ENCODE data around the gene TGFB1I1. TPM values are rescaled to one million over a fixed set of nuclear protein-coding genes. Genes with fewer than 3 reads are reported as not detected.

TGFB1I1 gene
- total and polyA plus RNA-seq, 2 of the 4 experiments (the other 2 are of a cell fraction) = 24.9 to 128 TPM

GRCh38 chr16:31496670-31497069 lies 24.7 kb downstream of the TGFB1I1 start:
- no peak overlapping the region for H3K4ac ChIP-seq (ENCODE audit: low read depth, low read length)
- no peak overlapping the region for H4K8ac ChIP-seq (ENCODE audit: low read depth in 2 of 2, low read length in 2 of 2)
- no peak overlapping the region for H3K14ac ChIP-seq (replicated peaks; ENCODE audit: low read depth, low read length)
- BruUV-seq (replicated peaks) = no TSS peak
- no peak for DNase-seq
- H3K4me2 ChIP-seq (ENCODE audit: low read depth, low read length) = no peak overlapping the region
- ATAC-seq (ENCODE audit: low read depth) = no peak
- H2BK5ac ChIP-seq (ENCODE audit: low read depth, low read length, poor library complexity, severe bottlenecking) = no peak overlapping the region
- ChIA-PET CTCF (no interaction called here), POLR2A (ENCODE audit: unreplicated experiment) (interaction anchor here (1.0 kb wide), 1 partner anchor 11 kb away, joined by 5 read pairs; the partner anchor contains the start of gene RUSF1)
- H2AK5ac ChIP-seq (ENCODE audit: low read depth, low read length) = no peak overlapping the region
- no peaks in the 10 kb centered on the region for H3K27me3 ChIP-seq (ENCODE audit: control insufficient read depth, insufficient read depth, low read length)
- no peak overlapping the region for H3K23ac ChIP-seq (ENCODE audit: low read depth, low read length)
- H3K4me1 ChIP-seq (ENCODE audit: control insufficient read depth, insufficient read depth, low read length) = peaks cover 2% of the 10 kb centered on the region
- H4K91ac ChIP-seq (ENCODE audit: insufficient read depth, low read depth, low read length) = no peak overlapping the region
- no peak overlapping the region for H3K9ac ChIP-seq (ENCODE audit: low read depth, low read length)
- H2AK9ac ChIP-seq (replicated peaks; ENCODE audit: low read depth, low read length, poor library complexity) = no peak overlapping the region
- no peak overlapping the region for H2BK120ac ChIP-seq (ENCODE audit: low read depth, low read length)
- peaks cover 80% of the 10 kb centered on the region for H3K36me3 ChIP-seq (ENCODE audit: control insufficient read depth, insufficient read depth, low read length)
- H2AFZ ChIP-seq (replicated peaks; ENCODE audit: low read length, poor library complexity) = no peak overlapping the region
- no peak overlapping the region for H3K56ac ChIP-seq (ENCODE audit: extremely low read depth, insufficient read depth, low read length)
- no peak overlapping the region for H3K18ac ChIP-seq (ENCODE audit: low read depth, low read length)
- no peaks in the 10 kb centered on the region for H3K9me3 ChIP-seq (ENCODE audit: control insufficient read depth, insufficient read depth, low read length)
- H2BK15ac ChIP-seq (ENCODE audit: low read depth, low read length) = no peak overlapping the region
- H2BK20ac ChIP-seq (ENCODE audit: low read depth, low read length) = no peak overlapping the region
- peaks cover 11 to 26% of the 10 kb centered on the region in 2 experiments; a peak in 3 of 4 replicates for H3K79me1 ChIP-seq (ENCODE audit: low read depth in 1 of 2, low read length in 2 of 2)
- H4K20me1 ChIP-seq (ENCODE audit: insufficient read depth, low read length) = peaks cover 13% of the 10 kb centered on the region; the same call in 1 of the 2 replicates
- no peak overlapping the region for H4K5ac ChIP-seq (ENCODE audit: low read depth, low read length)
- H3K9me1 ChIP-seq (ENCODE audit: insufficient read depth, low read length) = peaks cover 6% of the 10 kb centered on the region
- intact Hi-C loops (cut with micrococcal nuclease) = no loop called here
- WGBS, 2 experiments (ENCODE audit: extremely low coverage in 2 of 2, insufficient read length in 1 of 2) = 98% methylated on average over 4 of the region's 10 CpGs; no CpG with 5 or more reads in 1 of the 2 experiments
- dilution Hi-C loops (cut with HindIII; ENCODE audit: low sequenced_read_pairs, unreplicated experiment) = no loop called here
- in situ Hi-C loops (cut with MboI; ENCODE audit: low sequenced_read_pairs) = no loop called here
- H3K4me3 ChIP-seq (ENCODE audit: insufficient read depth, low read depth, low read length) = no peak overlapping the region
- no peak overlapping the region for H3K27ac ChIP-seq (ENCODE audit: insufficient read depth, low read length)
- TF ChIP-seq, protein P1, sequence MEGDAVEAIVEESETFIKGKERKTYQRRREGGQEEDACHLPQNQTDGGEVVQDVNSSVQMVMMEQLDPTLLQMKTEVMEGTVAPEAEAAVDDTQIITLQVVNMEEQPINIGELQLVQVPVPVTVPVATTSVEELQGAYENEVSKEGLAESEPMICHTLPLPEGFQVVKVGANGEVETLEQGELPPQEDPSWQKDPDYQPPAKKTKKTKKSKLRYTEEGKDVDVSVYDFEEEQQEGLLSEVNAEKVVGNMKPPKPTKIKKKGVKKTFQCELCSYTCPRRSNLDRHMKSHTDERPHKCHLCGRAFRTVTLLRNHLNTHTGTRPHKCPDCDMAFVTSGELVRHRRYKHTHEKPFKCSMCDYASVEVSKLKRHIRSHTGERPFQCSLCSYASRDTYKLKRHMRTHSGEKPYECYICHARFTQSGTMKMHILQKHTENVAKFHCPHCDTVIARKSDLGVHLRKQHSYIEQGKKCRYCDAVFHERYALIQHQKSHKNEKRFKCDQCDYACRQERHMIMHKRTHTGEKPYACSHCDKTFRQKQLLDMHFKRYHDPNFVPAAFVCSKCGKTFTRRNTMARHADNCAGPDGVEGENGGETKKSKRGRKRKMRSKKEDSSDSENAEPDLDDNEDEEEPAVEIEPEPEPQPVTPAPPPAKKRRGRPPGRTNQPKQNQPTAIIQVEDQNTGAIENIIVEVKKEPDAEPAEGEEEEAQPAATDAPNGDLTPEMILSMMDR (conservative IDR thresholded peaks at IDR 0.05; ENCODE audit: low read depth, low read length) = no peak
- TF ChIP-seq MAFK (IDR thresholded peaks at IDR 0.05; ENCODE audit: low read depth, low read length) (no peak), MAZ (IDR thresholded peaks at IDR 0.05; ENCODE audit: borderline replicate concordance, low read depth, low read length) (no peak), POLR2A (IDR thresholded peaks at IDR 0.05; ENCODE audit: low read depth, low read length) (no peak), FOS (IDR thresholded peaks at IDR 0.05; ENCODE audit: low read depth, low read length) (no peak), CHD1 (IDR thresholded peaks at IDR 0.05; ENCODE audit: low read depth, low read length) (no peak)
